ENCODE measurements around the gene TOR1AIP1.

TOR1AIP1 gene

GRCh38 chr1:179881642-179882252, 338 bp upstream of the TOR1AIP1 start:
- DNase-seq (no peak), ATAC-seq (no peak)

DNA sequence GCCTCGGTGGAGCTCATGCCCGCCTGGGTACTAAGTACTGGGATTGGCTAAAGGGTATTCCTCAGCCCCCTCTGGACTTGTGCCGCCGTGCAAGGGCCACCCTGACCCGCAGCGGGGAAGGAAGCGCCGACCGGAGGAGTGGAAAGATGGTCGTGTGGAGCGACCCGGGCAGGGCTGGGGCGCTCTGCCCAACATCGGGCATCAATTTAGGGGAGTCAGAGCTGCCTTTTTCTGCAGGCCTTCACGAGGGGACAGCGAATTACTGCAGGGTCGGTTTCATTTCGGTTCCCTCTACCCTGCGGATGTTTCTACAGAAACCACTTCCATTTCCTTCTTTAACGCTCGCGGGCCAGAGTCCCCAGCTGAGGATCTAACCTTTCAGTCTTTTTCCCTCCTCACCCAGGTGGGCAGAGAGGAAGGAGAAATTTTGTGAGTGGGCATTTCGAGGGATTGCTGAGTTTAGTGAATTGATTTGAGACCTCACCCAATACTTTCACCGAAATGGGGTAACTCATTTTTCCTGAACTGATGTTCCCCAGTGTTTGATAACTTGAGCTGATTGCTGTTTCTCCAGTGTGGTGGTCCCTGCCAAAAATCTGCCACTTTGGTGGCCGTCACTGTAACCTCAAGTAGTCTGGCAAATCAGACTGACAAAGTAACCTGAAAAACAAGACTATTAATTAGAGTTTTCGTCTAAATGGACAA, 1.1 kb downstream of the TOR1AIP1 start:
- DNase-seq: no peak
- no peak for ATAC-seq

DNA sequence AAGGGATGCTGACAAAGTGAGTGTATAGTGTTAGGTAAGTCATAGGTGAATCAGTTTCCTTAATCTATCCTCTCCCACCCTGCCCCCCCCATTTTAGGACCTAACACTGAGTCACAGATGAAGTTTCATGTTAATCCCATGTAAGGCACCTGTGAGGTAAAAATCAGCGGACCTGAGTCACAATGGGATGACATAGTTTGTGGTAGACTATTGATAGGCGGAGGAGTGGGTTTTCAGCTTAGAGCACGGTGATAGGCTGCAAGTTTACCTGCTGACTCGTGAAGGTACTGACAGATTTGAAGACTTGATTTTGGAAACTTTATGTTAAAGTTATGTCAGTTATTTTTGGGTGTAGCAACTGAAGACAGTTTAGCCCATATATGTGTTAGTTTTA, 1.7 kb downstream of the TOR1AIP1 start:
- DNase-seq (peak; percentile 46), ATAC-seq (peak; percentile 43)

GRCh38 chr1:179888071-179888470, 6.0 kb downstream of the TOR1AIP1 start:
- ATAC-seq (no peak), DNase-seq (no peak)

DNA sequence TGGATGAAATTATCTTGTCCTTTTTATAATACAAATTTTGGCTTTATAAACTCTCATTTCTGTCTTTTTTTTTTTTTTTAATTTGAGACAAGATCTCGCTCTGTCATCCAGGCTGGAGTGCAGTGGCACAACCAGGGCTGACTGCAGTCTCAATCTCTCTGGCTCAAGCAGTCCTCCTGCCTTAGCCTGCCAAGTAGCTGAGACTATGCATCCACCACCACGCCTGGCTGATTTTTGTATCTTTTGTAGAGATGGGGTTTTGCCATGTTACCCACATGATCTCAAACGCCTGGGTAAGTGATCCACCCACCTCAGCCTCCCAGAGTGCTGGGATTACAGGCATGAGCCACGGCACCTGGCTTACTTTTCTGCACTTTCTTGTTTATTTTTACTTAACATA, 7.5 kb downstream of the TOR1AIP1 start:
- DNase-seq (no peak), ATAC-seq (no peak)

- no peak for DNase-seq
Observed at GRCh38 chr1:179910934-179911333, 28.8 kb downstream of the TOR1AIP1 start.

GRCh38 chr1:179911812-179912211, 29.7 kb downstream of the TOR1AIP1 start:
- ATAC-seq: no peak
- no peak for DNase-seq

More at GRCh38 chr1:179910934-179911333, 28.8 kb downstream of the TOR1AIP1 start:
- no peak for ATAC-seq

- peak; percentile 32 for ATAC-seq
- no peak for DNase-seq
Observed at GRCh38 chr1:179917601-179918429, 35.7 kb downstream of the TOR1AIP1 start.

DNA sequence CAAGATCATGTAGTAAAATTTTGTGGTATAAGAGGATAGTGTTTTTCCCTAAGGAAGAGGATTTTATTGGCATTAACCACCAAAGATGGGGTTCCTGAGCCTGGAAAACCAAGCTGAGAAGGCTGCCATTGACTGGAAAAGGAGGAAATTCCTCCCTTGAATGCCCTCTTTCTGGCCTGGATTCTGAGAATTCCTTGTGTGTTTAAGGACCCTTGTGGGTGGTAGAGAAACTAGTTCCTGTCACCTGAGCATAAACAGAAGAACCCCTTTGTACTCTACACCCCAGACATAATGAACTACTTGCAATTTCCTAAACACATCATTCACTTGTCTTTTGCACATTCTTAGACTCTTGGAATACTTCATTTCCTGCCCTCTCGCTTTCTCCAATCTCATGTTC, 39.4 kb downstream of the TOR1AIP1 start:
- ATAC-seq: no peak
- DNase-seq: no peak

DNA sequence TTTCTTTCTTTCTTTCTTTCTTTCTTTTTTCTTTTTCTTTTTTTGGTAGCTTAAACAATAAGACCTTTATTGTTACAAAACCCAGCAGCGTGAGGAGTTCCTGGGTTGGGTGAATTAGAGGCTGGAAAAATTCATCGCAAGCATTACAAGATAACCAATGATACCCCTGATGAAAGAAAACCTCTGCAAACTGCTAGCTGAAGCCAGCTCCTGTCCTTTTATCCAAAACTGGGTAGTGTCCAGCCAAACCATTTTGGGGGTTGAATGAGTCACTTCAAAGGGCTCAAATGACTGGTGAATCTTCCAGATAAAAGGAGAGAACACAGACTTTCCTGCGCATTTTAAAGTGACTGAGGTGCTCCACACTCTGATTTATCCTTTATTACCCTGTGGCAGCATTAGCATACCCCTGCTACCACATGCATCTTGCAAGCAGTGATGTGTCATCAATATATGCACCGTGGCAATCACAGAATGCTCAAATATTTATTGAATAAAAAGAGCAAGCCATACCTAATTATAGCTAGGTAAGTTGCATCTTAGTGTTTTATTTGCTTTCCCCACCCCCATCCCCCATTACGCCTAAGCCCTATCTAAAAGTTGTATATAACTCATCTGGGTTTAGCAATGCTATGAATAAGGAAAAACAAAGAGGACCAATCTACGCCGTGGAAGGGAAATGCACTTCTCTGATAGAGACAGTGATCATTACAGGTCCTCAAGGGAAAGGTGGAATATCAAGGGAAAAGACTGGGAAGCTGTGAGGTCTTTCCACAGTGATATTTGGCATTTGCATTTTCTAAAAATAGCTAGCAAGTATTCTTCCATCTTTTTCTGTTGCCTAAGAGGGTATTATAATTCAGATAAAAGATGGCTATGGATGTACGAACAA, 40.1 kb downstream of the TOR1AIP1 start:
- ATAC-seq: no peak
- no peak for DNase-seq

DNA sequence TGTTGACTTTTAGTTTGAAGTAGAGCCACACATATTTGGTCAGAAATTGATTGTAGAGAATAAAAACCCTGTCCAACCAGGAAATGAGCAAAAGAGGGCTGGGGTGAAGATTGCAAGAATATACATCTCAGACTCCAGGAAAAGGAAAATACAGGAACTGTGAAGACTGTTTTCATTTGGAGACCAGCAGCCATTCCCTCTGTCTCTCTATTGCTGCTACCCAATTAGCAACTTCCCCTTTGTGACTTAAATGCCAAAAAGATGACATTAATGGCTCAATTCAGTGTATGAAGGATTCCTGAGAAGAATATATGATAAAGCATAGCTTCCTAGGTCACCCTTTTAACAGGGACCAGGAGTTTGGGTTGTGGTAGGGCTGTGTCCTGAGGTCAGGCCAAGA, 40.9 kb downstream of the TOR1AIP1 start:
- DNase-seq: no peak
- no peak for ATAC-seq

- no peak for ATAC-seq
- DNase-seq: no peak
Observed at GRCh38 chr1:179924268-179924667, 42.2 kb downstream of the TOR1AIP1 start.

- no peak for DNase-seq
- no peak for ATAC-seq
Observed at GRCh38 chr1:179925302-179925701, 43.2 kb downstream of the TOR1AIP1 start.

DNA sequence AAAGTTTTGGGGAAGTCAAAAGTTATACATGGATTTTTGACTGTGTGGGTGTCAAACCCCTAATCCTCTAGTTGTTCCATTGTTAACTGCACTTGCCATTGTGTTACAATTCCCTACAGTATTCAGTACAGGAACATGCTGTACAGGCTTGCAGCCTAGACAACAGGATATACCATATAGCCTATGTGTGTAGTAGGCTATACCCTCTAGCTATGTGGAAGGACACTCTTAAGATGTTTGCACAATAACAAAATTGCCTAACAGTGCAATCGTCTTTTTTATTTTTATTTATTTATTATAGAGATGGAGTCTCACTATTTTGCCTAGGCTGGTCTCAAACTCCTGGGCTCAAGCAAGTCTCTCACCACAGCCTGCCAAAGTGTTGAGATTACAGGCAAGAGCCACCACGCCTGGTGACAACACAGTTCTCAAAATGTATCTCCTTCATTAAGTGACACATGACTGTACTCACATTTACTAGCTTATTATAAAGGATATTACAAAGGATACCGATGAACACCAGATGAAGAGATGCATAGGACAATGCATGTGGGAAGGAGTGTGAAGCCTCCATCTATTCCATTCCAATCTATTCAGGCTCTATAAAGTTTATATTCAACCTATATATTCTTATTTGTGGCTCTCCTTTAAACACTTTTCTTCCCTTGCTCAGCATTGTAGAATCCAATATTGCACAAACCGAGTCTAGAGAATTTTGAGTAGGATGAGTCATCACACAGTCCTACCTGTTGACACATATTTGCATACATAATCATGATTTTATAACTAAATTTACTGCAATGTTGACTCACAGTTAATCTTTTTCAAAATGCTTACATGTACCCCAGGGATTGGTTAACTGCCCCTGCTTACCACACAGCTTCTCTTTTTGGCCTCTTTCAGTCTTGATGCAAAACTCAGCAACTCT, 44.1 kb downstream of the TOR1AIP1 start:
- DNase-seq (no peak), ATAC-seq (no peak)

GRCh38 chr1:179926850-179927205, 44.7 kb downstream of the TOR1AIP1 start:
- DNase-seq (no peak), ATAC-seq (no peak)

GRCh38 chr1:179929955-179930798, 48.1 kb downstream of the TOR1AIP1 start:
- ATAC-seq (no peak), DNase-seq (no peak)

- ATAC-seq (no peak), DNase-seq (no peak)
Observed at GRCh38 chr1:179930867-179931266, 48.8 kb downstream of the TOR1AIP1 start.

DNA sequence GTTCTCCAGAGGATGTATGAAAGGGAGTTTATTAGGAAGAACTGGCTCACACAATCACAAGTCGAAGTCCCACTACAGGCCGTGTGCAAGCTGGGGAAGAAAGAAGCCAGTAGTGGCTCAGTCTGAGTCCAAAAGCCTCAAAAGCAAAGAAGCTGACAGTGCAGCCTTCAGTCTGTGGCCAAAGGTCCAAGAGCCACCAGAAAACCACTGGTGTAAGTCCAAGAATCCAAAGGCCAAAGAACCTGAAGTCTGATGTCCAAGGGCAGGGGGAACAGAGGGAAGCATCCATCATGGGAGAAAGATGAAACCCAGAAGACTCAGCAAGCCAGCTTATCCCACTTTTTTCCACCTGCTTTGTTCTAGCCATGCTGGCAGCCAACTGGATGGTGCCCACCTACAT, 51.1 kb downstream of the TOR1AIP1 start:
- ATAC-seq (no peak), DNase-seq (no peak)

- DNase-seq: no peak
Observed at GRCh38 chr1:179935909-179936496, 53.9 kb downstream of the TOR1AIP1 start.

More at GRCh38 chr1:179935909-179936496, 53.9 kb downstream of the TOR1AIP1 start:
- ATAC-seq: no peak
